GM19455 (cell line): ENCODE measurements around the gene SYTL3.

Experiments
- ATAC-seq: cut with Tn5 transposase; IDR thresholded peaks from one replicate; pipeline ENCODE4 v1.9.1; 2021; ENCODE audit not compliant: unreplicated experiment

The SYTL3 gene

DNA sequence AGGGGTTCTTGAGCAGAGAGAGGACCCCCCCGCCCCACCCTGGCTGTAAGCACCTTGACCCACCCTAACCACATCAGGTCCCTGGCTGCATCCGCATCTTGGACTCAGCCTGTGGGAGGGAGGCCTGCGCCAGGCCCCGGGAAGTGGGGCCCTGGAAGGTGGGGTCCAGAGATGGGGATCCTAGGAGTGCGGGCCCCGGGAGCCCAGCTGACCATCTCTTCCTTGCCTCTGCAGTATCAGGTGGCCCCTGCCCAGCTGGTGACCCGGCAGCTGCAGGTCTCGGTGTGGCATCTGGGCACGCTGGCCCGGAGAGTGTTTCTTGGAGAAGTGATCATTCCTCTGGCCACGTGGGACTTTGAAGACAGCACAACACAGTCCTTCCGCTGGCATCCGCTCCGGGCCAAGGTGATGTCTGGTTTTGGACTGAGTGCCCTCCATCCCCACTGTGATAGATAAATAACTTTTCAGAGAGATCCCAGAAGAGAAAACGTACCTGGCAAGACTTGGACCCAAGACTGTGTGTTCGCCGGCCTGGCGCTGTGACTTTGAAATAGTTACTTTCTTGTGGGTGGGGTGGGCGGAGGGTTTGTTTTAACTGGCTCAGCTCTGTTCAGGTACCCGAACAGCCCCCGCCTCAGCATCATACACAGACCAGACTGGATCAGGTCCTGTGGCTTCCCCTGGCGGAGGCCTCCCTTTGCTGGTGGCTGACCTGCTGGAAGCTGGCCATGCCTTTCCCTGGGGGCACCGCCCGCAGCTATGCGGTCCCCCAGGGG is 107.3 kb downstream of the SYTL3 start:
- ATAC-seq: no peak

DNA sequence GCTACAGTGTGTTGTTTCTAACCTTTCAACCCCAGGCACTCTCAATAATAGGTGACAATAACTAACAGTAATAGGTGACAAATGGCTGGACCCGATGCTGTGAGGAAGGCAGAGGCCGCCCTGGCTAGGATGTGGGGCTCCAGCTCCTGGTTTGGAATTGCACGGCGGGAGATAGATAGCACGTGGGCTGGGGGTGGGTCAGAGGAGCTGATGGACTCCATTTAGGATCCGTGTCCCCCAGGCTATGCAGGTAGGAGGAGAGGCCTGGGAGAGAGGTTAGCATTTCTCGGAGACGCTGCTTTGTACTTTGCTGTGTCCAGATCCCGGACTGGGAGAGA is 107.9 kb downstream of the SYTL3 start:
- no peak for ATAC-seq

DNA sequence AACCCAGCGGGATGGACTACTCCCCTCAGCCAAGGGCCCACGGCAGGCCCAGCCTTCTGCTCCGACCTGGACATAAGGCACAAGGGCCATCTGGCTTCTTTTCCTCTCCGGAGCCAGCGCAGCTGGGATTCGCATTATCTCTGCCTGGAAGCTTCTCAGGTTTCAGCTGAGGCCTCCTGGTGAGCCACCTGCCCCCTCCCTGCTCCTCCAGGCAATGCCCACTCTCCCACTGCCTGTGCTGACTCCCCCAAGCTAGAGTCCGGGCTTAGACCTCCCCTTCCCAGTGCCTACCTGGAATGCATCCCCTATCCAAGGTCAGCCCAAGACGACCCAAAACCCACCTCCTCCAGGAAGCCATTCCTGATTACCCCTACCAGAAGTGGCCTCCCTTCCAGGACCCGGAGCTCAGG is 108.6 kb downstream of the SYTL3 start:
- no peak for ATAC-seq

DNA sequence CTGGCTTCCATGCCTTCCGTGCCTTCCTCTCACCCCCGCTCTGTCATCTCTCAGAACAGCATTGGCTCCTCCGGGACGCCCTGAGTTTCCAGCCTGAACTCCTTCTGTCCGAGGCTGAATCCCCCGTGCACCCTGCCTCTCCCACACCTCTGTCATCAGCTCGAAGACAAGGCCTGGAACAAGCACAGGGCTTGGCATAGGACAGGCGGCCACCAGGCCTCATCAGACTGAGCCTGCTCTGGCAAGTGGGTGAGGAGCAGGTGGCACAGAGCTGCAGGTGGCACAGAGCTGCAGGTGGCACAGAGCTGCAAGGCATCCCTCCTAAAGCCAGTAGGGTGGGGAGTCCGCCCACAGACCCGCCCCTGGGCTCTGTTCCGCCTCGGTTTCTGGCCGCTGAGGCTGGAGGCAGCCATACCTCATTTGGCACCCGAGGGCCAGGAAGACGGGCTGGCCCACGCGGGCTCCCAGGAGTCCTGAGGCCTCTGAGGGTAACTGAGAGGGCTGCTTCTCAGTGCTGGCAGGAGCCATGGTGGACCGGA is 109.2 kb downstream of the SYTL3 start:
- no peak for ATAC-seq

DNA sequence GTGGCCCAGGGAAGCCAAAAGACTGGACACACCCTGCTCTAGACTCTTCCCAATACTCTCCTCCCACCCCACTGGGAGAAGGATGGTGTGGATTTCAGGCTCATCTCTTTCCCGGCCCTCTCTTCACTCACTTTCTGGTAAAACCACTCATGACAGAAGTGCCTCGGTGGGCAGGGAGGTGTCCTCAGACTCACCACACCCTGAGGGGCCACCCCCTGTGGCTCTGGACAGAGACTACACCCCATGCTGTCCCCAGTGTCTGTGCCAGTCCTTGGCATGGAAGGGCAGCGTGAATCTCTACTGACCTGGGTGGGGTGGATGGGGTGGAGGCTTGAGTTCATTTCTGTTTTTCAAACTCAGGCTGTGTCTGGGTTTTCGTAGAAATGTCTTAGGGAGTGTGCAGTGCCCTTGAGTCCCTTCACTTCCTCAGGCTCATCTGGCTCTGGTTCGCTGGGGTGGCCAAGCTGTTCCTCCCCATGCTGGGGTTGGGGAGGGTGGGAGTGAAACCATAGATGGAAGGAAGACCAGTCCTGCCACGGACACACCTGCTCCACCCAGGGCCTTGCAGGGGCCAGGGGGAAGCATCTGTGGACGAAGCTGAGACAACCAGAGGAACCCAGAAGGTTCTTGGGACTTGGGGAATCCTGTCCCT is 110.2 kb downstream of the SYTL3 start:
- no peak for ATAC-seq

DNA sequence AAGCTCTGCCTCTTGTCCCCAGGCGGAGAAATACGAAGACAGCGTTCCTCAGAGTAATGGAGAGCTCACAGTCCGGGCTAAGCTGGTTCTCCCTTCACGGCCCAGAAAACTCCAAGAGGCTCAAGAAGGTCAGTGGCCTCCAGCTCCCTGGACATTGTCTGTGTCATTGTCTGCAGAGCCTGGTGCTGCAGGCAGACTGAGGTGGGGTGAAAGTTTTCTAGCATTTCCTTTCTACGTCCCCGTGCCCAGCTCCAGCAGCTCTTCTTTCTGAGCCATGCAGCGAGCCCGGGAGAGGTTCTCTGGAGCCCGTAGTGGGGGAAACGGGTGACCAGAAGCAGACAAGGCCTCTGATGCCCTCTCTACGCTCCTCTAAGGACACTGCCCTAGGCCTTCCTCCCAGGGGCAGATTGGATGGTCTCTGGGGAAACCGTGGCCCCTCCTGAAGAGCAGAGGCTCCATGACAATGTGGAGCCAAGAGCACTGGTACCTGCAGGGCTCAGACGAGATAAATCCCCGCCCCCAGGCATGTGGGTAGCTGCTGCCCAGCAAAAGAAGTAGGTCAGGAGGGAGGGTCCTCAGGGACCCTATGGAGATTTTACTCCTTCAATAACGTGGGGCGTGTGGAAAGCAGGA is 110.9 kb downstream of the SYTL3 start:
- ATAC-seq: no peak

DNA sequence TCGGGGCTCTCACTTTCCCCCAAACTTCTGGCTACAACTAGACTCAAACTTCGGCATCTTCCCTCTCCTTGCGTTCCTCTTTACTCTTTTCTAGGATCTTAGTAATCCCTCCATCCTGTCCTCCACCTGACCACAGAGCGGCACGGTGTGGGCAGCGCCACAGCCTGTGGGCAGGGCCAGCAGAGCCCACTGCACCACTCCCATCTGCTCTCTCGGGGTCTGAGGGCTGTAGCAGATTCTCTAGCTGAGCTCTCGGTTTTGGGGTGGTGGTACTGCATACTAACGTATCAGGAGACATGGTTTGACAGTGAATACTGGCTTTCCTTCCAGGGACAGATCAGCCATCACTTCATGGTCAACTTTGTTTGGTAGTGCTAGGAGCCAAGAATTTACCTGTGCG is 111.9 kb downstream of the SYTL3 start:
- ATAC-seq: no peak

DNA sequence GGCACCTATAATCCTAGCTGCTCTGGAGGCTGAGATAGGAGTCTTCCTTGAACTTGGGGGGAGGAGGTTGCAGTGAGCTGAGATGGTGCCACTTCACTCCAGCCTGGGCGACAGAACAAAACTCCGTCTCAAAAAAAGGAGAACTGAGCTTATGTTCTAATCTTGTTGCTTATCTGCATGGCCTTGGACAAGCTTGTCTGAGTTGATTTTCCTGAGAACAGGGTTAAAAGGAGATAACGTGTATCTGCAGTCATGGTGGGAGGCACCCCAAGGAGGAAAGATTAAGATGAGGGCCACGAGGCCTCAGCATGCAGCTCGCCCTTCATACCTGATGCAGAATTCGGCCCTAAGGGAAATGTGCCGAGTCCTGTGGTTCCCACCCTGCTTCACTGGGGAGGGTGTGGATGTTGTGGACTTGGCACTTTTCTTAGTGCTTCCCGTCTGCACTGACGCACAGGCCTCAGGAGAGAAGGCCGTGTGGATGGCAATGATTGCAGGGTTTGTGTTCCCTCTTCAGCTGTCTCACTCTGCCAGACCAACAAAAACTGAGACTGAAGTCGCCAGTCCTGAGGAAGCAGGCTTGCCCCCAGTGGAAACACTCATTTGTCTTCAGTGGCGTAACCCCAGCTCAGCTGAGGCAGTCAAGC is 113.1 kb downstream of the SYTL3 start:
- ATAC-seq: no peak

DNA sequence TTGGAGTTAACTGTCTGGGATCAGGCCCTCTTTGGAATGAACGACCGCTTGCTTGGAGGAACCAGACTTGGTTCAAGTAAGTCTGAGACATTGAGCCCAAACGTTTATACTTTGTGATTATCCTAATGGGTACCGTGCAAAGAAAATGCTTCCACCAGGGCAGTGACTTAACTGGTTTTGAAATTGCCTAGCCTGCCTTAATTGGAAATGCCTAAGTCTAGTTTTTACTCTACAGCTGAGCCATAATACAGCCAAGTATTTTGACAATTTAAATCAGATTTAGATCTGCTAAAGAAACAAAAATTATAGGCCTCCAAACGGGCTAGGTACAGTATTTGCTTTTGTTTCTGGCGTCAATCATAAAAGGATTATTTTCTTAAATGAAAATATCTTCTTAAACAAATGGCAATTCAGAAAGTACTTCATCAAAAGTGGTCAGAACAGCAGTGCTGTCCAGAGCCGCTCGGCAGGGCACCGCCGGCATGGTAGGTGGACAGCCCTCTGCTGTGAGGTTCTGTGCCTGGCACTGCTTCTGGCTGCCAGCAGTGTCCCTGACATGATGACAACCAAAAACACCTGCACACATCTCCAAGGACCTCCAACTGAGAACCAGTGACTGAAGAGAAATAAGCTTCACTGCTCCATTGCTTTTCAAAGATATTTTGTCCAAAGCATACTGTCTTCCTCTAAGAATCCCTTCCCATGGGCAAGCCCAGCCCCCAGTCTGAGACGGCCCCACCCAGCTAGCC is 113.8 kb downstream of the SYTL3 start:
- ATAC-seq: no peak

DNA sequence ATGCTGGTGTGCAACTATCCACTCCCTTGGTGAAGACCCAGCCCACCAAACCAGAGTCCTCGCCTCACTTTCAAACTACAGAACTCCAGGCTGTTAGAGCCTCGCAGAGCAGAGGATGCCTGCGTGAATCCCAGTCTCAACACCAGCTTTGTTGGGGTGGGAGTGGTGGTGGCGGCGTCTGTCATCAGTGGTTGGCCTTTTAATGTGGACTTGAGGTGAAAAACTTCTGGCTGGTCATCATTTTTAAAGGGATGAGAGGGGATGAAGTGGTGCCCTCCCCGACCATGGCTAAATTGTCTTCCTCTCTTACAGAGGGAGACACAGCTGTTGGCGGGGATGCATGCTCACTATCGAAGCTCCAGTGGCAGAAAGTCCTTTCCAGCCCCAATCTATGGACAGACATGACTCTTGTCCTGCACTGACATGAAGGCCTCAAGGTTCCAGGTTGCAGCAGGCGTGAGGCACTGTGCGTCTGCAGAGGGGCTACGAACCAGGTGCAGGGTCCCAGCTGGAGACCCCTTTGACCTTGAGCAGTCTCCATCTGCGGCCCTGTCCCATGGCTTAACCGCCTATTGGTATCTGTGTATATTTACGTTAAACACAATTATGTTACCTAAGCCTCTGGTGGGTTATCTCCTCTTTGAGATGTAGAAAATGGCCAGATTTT is 114.5 kb downstream of the SYTL3 start:
- ATAC-seq: no peak

DNA sequence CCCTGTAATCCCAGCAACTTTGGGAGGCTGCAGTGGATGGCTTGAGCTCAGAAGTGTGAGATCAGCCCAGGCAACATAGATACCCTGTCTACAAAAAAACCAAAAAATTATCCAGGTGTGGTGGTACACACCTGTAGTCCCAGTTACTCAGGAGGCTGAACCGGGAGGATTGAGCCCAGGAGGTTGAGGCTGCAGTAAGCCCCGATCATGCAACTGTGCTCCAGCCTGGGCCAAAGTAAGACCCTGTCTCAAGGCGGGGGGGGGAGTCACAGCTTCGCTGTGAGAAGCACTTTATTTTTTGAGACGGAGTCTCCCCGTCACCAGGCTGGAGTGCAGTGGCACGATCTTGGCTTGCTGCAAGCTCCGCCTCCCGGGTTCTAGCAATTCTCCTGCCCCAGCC is 115.1 kb downstream of the SYTL3 start:
- ATAC-seq: no peak

DNA sequence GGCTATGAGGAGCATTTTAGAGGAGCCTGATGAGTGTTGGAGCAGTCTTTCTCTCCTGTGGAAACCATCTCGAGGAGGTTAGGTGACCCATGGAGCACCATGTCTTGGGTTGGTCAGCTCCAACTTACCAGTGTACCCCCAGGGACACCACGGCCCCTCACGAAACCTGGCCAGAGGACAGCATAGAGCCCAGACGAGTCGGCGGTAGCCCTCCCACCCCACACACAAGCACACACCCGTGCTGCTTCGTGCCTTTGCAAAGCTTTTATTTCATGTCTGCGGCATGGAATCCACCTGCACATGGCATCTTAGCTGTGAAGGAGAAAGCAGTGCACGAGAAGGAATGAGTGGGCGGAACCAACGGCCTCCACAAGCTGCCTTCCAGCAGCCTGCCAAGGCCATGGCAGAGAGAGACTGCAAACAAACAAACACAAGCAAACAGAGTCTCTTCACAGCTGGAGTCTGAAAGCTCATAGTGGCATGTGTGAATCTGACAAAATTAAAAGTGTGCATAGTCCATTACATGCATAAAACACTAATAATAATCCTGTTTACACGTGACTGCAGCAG is 115.7 kb downstream of the SYTL3 start:
- no peak for ATAC-seq

DNA sequence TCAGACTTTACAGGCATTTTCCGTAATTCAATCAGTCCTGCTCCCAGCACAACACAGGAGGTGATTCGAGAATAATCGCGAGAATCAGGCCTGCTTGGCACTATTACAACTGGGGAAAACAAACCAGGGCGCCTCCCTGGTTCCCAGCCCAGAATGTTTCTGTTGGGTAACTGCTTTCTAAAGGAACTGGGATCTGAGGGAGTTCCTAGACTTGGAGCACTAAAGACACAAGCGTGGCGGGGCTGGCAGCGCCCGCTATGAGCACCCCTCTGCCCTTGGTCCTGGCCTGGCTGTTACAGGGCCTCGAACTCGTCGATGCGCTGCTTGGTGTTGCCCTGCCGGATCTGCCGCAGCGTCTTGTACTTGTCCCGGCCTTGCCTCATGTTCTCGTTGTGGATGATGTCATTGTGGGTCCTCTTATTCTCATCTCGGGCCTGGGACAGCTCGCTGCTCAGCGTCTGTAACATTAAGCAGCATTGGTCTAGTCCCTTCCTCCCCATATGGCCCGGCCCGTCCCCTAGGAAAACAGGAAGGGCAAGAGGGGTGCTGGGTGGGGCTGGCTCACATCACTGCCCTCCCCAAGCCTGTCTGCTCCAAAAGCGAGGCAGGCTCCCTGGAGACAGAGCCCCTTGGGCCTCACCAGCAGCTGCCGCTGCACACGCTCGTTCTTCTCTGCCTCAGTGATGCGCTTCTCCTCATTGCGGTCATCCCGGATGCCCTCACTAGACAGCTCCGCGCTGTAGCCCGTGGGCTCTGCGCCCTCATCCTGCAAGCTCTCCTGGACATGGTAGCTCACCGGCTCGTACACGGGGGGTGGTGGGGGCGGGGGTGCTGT is 117.0 kb downstream of the SYTL3 start:
- no peak for ATAC-seq

DNA sequence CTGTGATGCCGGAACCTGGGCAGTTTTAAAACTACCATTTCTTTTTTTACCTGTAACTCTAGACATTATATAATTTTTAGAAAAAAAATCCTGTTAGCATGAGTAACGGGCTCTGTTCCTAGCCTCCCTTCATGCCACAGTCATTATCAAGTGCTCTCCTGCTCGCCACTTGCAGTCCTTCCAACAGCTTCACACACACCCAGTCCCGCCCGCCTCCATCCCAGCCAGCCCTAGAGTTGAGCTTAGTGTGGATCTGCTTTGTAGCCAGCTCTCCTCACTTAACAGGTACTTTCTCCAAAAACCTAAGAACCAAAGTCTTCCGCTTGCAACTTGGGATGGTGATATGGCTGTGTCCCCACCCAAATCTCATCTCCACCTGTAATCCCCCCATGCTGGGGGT is 117.9 kb downstream of the SYTL3 start:
- no peak for ATAC-seq

DNA sequence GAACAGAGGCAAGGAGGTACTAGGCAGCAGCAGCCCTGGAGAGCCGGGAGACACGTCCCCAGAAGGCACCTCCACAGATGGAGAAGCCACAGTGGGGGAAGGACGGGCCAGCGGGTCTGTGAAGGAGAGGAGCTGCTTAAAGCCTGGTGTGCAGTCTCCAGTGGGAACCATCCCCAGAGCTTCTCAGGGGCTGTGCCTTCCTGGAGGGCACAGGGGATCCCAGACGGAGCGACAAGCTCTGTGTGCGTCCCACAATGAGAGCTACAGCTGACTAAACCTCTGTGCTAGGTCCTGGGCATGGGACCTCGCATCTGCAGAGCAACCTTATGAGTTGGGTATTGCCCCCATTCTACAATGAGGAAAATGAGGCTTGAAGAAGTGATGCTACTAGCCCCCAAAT is 118.6 kb downstream of the SYTL3 start:
- no peak for ATAC-seq

DNA sequence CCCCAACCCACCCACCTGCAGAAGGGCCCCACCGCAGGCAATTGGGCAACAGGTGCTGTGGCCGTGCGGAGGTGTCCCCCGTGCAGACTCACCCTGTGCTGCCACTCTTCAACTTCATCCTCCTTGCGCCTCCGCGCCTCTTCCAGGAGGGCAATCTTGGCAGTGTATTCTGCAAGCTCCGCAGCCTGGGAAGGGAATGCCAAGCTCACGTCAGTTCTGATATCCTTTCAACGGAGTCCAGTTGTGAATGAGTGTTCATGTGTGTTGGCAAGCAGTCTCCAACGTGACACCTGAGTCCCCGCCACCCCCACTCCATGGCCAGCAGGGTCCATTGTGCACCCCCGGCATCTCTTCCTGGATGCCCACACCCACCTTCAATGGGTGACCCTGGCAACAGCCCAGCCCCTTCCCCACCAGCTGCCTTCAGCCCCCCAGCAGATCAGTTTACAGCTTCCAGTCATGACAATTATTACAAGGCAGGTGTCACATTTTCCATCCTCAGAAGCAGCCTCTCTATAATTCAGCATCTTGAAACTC is 119.4 kb downstream of the SYTL3 start:
- no peak for ATAC-seq

DNA sequence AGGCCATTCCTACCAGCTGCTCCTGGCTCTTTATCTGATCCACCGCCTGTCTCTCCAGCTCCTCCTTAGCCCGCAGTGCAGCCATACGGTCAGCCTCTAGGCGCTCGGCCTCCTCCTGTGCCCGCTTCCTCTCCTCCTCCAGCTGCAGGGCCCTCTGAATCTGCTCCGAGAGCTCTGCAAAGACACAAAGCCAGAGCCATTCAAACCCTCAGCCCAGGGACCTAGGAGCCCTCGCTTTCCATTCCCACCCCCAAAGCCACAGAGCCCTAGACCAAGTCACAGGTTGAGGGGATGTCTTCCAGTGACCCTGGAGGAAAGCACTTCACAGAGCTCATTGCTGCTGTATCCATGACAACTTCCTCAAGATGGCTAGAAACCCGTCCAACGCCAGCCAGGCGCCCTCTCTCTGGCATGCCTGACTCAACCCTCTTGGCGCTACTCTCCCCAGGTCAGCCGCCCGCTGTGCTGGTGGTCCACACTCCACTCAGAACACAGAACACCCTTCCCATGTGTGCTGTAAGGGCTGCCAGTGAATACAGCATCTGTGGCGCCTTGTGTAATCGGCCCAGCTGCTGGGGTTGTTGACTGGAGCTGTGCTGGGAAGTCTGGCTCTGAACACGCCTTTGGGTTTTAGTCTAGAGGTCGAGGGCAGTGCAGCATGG is 120.0 kb downstream of the SYTL3 start:
- no peak for ATAC-seq

DNA sequence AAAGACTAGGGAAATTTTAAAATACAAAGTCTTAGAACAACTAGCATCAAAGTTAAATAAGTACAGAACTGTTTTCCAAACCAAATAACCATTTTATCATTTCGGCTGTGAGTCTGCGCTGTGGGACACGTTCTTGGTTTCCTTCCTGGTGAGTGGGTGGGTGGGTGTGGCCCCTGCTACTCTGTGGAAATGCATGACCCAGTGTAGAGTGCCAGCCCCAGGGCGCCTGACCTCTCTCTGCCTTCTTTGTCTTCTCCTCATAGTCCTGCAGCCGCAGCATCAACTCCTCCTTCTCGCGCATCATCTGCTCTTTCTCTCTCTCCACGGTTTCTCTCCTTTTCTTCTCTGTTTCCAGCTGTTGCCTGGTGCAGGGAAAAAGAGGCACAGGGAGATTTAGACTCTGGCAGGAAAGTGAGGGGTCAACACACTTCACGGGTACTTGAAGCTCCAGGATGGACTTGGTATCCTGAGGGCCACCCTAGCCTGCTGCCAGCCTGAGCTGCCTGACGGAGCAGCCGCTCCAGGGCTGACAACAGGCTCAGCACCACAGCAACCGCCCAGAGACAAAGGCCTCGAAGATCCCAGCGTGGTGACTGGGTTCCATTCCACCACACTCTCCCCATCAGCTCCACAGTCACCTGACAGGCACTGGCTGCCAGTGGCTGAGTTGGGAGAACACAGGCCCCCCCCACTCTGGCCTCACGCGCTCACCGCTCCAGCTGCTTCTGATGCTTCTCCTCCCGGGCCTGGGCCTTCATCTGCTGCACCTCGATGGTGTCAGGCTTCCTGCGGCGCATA is 120.9 kb downstream of the SYTL3 start:
- ATAC-seq: no peak
